SIG-M5 (cell line): ENCODE results near the gene SIM2.

Experiments used
- DNase-seq: peaks from one replicate; lab custom pipeline; 2025; lab: John Stamatoyannopoulos, UW

The SIM2 gene

GRCh38 chr21:36738489-36739126 lies 39.7 kb downstream of the SIM2 start:
- no peak for DNase-seq

GRCh38 chr21:36741506-36741905 lies 42.6 kb downstream of the SIM2 start:
- no peak for DNase-seq

- DNase-seq, result no peak
Observed at GRCh38 chr21:36743008-36743407, 44.1 kb downstream of the SIM2 start.

GRCh38 chr21:36743446-36743845 lies 44.5 kb downstream of the SIM2 start:
- no peak for DNase-seq

- no peak for DNase-seq
Observed at GRCh38 chr21:36744190-36744559, 45.3 kb downstream of the SIM2 start.

- DNase-seq, result no peak
Observed at GRCh38 chr21:36744560-36745231, 45.8 kb downstream of the SIM2 start.

GRCh38 chr21:36745459-36745858 lies 46.5 kb downstream of the SIM2 start:
- DNase-seq, result no peak

GRCh38 chr21:36747041-36747814 lies 48.3 kb downstream of the SIM2 start:
- DNase-seq, result no peak

- DNase-seq, result no peak
Observed at GRCh38 chr21:36747815-36748383, 49.0 kb downstream of the SIM2 start.

GRCh38 chr21:36749935-36750575 lies 51.1 kb downstream of the SIM2 start:
- no peak for DNase-seq

- DNase-seq, result no peak
Observed at GRCh38 chr21:36750576-36750959, 51.7 kb downstream of the SIM2 start.

- no peak for DNase-seq
Observed at GRCh38 chr21:36751383-36751782, 52.5 kb downstream of the SIM2 start.

GRCh38 chr21:36753556-36753955 lies 54.6 kb downstream of the SIM2 start:
- no peak for DNase-seq

GRCh38 chr21:36754241-36754898 lies 55.5 kb downstream of the SIM2 start:
- DNase-seq, result no peak

- no peak for DNase-seq
Observed at GRCh38 chr21:36756527-36756926, 57.6 kb downstream of the SIM2 start.

GRCh38 chr21:36757196-36757595 lies 58.3 kb downstream of the SIM2 start:
- DNase-seq, result no peak

GRCh38 chr21:36759348-36760083 lies 60.6 kb downstream of the SIM2 start:
- DNase-seq, result no peak

GRCh38 chr21:36761685-36762084 lies 62.8 kb downstream of the SIM2 start:
- no peak for DNase-seq

- DNase-seq, result no peak
Observed at GRCh38 chr21:36762642-36763041, 63.7 kb downstream of the SIM2 start.

- DNase-seq, result no peak
Observed at GRCh38 chr21:36763305-36763704, 64.4 kb downstream of the SIM2 start.

GRCh38 chr21:36765229-36765628 lies 66.3 kb downstream of the SIM2 start:
- no peak for DNase-seq
